Memory B cell (primary cell): ENCODE data around the gene PLA2G3.

ENCODE experiments used
- ATAC-seq: fragments of 150-1000 bp; cut with Tn5 transposase; 2 replicates; pipeline ENCODE4 v1.10.0; 2021; ENCODE audit warnings: low read depth, mild to moderate bottlenecking, moderate library complexity
- DNase-seq, 2 donors: peaks; one replicate each; pipeline ENCODE4 v3.0.0; 2022; ENCODE audit warnings: low spot score in 2 of 2
- H3K27ac Mint-ChIP-seq: one replicate; pipeline ENCODE4 v1.8.0; 2022; ENCODE audit warnings: mild to moderate bottlenecking, moderate library complexity, mixed read lengths
- H3K27me3 Mint-ChIP-seq: one replicate; pipeline ENCODE4 v1.8.0; 2022; ENCODE audit warnings: mixed read lengths
- H3K36me3 Mint-ChIP-seq: one replicate; pipeline ENCODE4 v1.8.0; 2022; ENCODE audit warnings: mild to moderate bottlenecking, mixed read lengths
- H3K4me1 Mint-ChIP-seq: one replicate; pipeline ENCODE4 v1.8.0; 2022; ENCODE audit warnings: mixed read lengths
- H3K4me3 Mint-ChIP-seq: one replicate; pipeline ENCODE4 v1.8.0; 2022; ENCODE audit warnings: mild to moderate bottlenecking, moderate library complexity, mixed read lengths
- H3K9me3 Mint-ChIP-seq: one replicate; pipeline ENCODE4 v1.8.0; 2022; ENCODE audit warnings: mixed read lengths

PLA2G3 gene

GRCh38 chr22:31160328-31160978 lies 20.1 kb upstream of the PLA2G3 start:
- no peak for DNase-seq
- no peaks in the 10 kb centered on the region for H3K9me3 Mint-ChIP-seq

GRCh38 chr22:31155422-31155821 lies 15.1 kb upstream of the PLA2G3 start:
- Mint-ChIP-seq H3K36me3 (no peaks in the 10 kb centered on the region), H3K27me3 (no peaks in the 10 kb centered on the region), H3K4me3 (no peak overlapping the region), H3K27ac (no peak overlapping the region), H3K4me1 (peaks cover 2% of the 10 kb centered on the region), H3K9me3 (no peaks in the 10 kb centered on the region)
- no peak for ATAC-seq
- DNase-seq, result no peak

More at GRCh38 chr22:31160328-31160978, 20.1 kb upstream of the PLA2G3 start:
- Mint-ChIP-seq H3K36me3 (peaks cover 5% of the 10 kb centered on the region), H3K4me1 (peaks cover 17% of the 10 kb centered on the region), H3K4me3 (peak overlapping the region; percentile 98), H3K27me3 (no peaks in the 10 kb centered on the region), H3K27ac (peak overlapping the region; percentile 96)
- ATAC-seq, result peak; percentile 35

GRCh38 chr22:31154975-31155374 lies 14.7 kb upstream of the PLA2G3 start:
- H3K27ac Mint-ChIP-seq, result no peak overlapping the region
- H3K4me3 Mint-ChIP-seq, result no peak overlapping the region
- peaks cover under 1% of the 10 kb centered on the region for H3K4me1 Mint-ChIP-seq
- DNase-seq (no peak), ATAC-seq (no peak)
- no peaks in the 10 kb centered on the region for H3K9me3 Mint-ChIP-seq
- no peaks in the 10 kb centered on the region for H3K36me3 Mint-ChIP-seq
- no peaks in the 10 kb centered on the region for H3K27me3 Mint-ChIP-seq

GRCh38 chr22:31153357-31153756 lies 13.0 kb upstream of the PLA2G3 start:
- no peaks in the 10 kb centered on the region for H3K9me3 Mint-ChIP-seq
- no peak for DNase-seq
- H3K4me1 Mint-ChIP-seq, result no peaks in the 10 kb centered on the region
- H3K27ac Mint-ChIP-seq, result no peak overlapping the region
- no peak for ATAC-seq
- no peak overlapping the region for H3K4me3 Mint-ChIP-seq
- H3K36me3 Mint-ChIP-seq, result no peaks in the 10 kb centered on the region
- no peaks in the 10 kb centered on the region for H3K27me3 Mint-ChIP-seq

GRCh38 chr22:31151872-31152271 lies 11.6 kb upstream of the PLA2G3 start:
- Mint-ChIP-seq H3K9me3 (no peaks in the 10 kb centered on the region), H3K4me3 (no peak overlapping the region), H3K36me3 (no peaks in the 10 kb centered on the region), H3K4me1 (no peaks in the 10 kb centered on the region), H3K27me3 (no peaks in the 10 kb centered on the region), H3K27ac (no peak overlapping the region)
- ATAC-seq, result no peak
- DNase-seq, result no peak

- Mint-ChIP-seq H3K4me1 (no peaks in the 10 kb centered on the region), H3K9me3 (no peaks in the 10 kb centered on the region), H3K36me3 (no peaks in the 10 kb centered on the region), H3K27me3 (no peaks in the 10 kb centered on the region), H3K27ac (no peak overlapping the region), H3K4me3 (no peak overlapping the region)
- DNase-seq (no peak), ATAC-seq (no peak)
Measured at GRCh38 chr22:31150615-31151014, 10.3 kb upstream of the PLA2G3 start.

GRCh38 chr22:31148953-31149627 lies 8.8 kb upstream of the PLA2G3 start:
- no peak overlapping the region for H3K27ac Mint-ChIP-seq
- no peaks in the 10 kb centered on the region for H3K36me3 Mint-ChIP-seq
- ATAC-seq (peak; percentile 91), DNase-seq (peak; percentile 37 to 45)
- H3K27me3 Mint-ChIP-seq, result no peaks in the 10 kb centered on the region
- no peaks in the 10 kb centered on the region for H3K9me3 Mint-ChIP-seq
- no peaks in the 10 kb centered on the region for H3K4me1 Mint-ChIP-seq
- H3K4me3 Mint-ChIP-seq, result no peak overlapping the region

GRCh38 chr22:31148488-31148887 lies 8.2 kb upstream of the PLA2G3 start:
- no peak for DNase-seq
- no peaks in the 10 kb centered on the region for H3K9me3 Mint-ChIP-seq
- no peaks in the 10 kb centered on the region for H3K27me3 Mint-ChIP-seq
- ATAC-seq, result no peak
- H3K27ac Mint-ChIP-seq, result no peak overlapping the region
- no peaks in the 10 kb centered on the region for H3K36me3 Mint-ChIP-seq
- no peaks in the 10 kb centered on the region for H3K4me1 Mint-ChIP-seq
- no peak overlapping the region for H3K4me3 Mint-ChIP-seq

- Mint-ChIP-seq H3K4me3 (no peak overlapping the region), H3K27ac (no peak overlapping the region), H3K4me1 (no peaks in the 10 kb centered on the region), H3K36me3 (no peaks in the 10 kb centered on the region), H3K27me3 (peaks cover 7% of the 10 kb centered on the region), H3K9me3 (no peaks in the 10 kb centered on the region)
- no peak for DNase-seq
- no peak for ATAC-seq
Measured at GRCh38 chr22:31144223-31144622, 3.9 kb upstream of the PLA2G3 start.

- H3K27ac Mint-ChIP-seq, result no peak overlapping the region
- DNase-seq (no peak), ATAC-seq (no peak)
- no peaks in the 10 kb centered on the region for H3K4me1 Mint-ChIP-seq
- no peak overlapping the region for H3K4me3 Mint-ChIP-seq
- H3K9me3 Mint-ChIP-seq, result no peaks in the 10 kb centered on the region
- H3K36me3 Mint-ChIP-seq, result no peaks in the 10 kb centered on the region
- H3K27me3 Mint-ChIP-seq, result peaks cover 7% of the 10 kb centered on the region
Measured at GRCh38 chr22:31143537-31143936, 3.2 kb upstream of the PLA2G3 start.

GRCh38 chr22:31143038-31143437 lies 2.7 kb upstream of the PLA2G3 start:
- no peaks in the 10 kb centered on the region for H3K9me3 Mint-ChIP-seq
- no peak overlapping the region for H3K27ac Mint-ChIP-seq
- no peak for ATAC-seq
- no peaks in the 10 kb centered on the region for H3K4me1 Mint-ChIP-seq
- no peaks in the 10 kb centered on the region for H3K36me3 Mint-ChIP-seq
- H3K4me3 Mint-ChIP-seq, result no peak overlapping the region
- H3K27me3 Mint-ChIP-seq, result peaks cover 7% of the 10 kb centered on the region
- no peak for DNase-seq

- H3K27me3 Mint-ChIP-seq, result peaks cover 7% of the 10 kb centered on the region
- no peaks in the 10 kb centered on the region for H3K9me3 Mint-ChIP-seq
- no peaks in the 10 kb centered on the region for H3K36me3 Mint-ChIP-seq
- no peak overlapping the region for H3K4me3 Mint-ChIP-seq
- DNase-seq (no peak), ATAC-seq (no peak)
- H3K27ac Mint-ChIP-seq, result no peak overlapping the region
- H3K4me1 Mint-ChIP-seq, result no peaks in the 10 kb centered on the region
Measured at GRCh38 chr22:31142285-31142684, 2.0 kb upstream of the PLA2G3 start.

- H3K9me3 Mint-ChIP-seq, result no peaks in the 10 kb centered on the region
- ATAC-seq (no peak), DNase-seq (no peak)
- no peak overlapping the region for H3K27ac Mint-ChIP-seq
- no peaks in the 10 kb centered on the region for H3K36me3 Mint-ChIP-seq
- H3K27me3 Mint-ChIP-seq, result peaks cover 7% of the 10 kb centered on the region
- H3K4me1 Mint-ChIP-seq, result no peaks in the 10 kb centered on the region
- H3K4me3 Mint-ChIP-seq, result no peak overlapping the region
Measured at GRCh38 chr22:31141551-31141950, 1.2 kb upstream of the PLA2G3 start.

- Mint-ChIP-seq H3K27me3 (peaks cover 7% of the 10 kb centered on the region), H3K4me3 (no peak overlapping the region), H3K27ac (no peak overlapping the region), H3K9me3 (no peaks in the 10 kb centered on the region), H3K4me1 (no peaks in the 10 kb centered on the region), H3K36me3 (no peaks in the 10 kb centered on the region)
- DNase-seq, result no peak
- ATAC-seq, result no peak
Measured at GRCh38 chr22:31140746-31141145, 438 bp upstream of the PLA2G3 start.

GRCh38 chr22:31139066-31139465 lies 1.2 kb downstream of the PLA2G3 start:
- Mint-ChIP-seq H3K27ac (no peak overlapping the region), H3K4me1 (no peaks in the 10 kb centered on the region), H3K27me3 (peaks cover 7% of the 10 kb centered on the region), H3K9me3 (no peaks in the 10 kb centered on the region), H3K4me3 (no peak overlapping the region), H3K36me3 (no peaks in the 10 kb centered on the region)
- no peak for ATAC-seq
- no peak for DNase-seq
